GM04504 (cell line): Measurements from ENCODE around the gene ABCA13.

Source experiments
- DNase-seq: peaks from one replicate; pipeline ENCODE4 v3.0.0-alpha.2; 2012; ENCODE audit warnings: low read depth

The ABCA13 gene

DNA sequence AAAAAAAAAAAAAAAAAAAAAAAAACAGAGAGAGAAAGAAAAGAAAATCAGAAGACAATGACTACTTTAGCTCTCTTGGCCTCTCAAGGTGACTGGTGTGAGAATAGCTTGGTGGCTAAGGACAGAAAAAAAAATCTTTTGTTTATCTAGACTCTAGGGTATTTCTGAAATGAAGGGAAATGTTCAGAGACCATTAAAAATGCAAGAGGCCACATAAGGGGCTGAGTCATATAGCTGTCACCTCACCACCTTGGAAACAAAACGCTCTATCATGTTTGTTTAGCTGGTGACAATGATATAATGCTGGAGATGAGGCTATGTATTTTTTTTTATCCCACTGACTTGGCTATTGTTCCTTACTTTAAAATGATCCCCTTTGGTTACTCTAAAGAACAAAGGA lies 466.1 kb downstream of the ABCA13 start:
- DNase-seq, result no peak

DNA sequence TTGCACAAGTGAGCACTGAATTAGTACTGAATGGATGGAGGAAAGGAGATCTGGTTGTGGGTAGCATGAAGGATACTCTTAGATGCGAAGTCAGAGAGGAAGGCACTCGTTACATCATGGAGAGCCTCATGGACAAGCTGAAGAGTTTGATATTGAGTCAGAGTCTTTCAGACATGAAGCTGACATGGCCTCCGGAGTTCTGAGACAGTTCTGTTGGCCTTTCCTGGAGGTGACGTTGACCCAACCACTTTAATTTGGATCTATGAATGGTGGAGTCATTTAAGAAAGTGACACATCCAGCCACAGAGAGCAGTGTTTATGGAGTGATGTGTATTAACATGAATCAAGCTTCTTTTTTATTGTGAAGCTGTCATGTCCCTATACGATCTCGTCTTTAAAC lies 466.8 kb downstream of the ABCA13 start:
- DNase-seq, result no peak

DNA sequence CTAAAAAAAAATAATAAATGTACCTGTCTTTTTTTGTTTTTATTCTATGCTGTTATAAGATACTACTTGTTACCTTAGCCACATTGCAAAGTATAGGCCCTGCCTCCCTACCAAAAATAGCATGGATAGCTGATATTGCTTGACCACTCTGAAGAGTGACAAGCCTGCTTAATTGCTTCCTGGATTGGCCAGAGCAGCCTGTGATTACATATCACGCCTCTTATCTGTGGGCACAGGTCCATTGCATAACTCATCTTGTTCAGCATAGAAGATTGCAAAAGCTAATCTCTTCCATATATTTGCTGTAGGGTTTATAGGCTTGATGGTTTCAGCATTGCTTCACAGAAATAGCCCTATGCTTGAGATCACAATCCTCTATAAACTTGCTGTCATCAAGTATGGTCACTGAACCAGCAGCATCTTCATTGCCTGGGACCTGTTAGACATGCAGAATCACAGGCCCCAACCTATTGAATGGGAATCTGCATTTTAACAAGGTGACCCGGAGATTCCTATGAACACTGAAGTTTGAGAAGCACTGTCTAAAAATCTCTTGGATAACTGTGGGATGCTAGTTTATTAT lies 472.3 kb downstream of the ABCA13 start:
- no peak for DNase-seq

- no peak for DNase-seq
Measured at GRCh38 chr7:48658138-48658537, 486.9 kb downstream of the ABCA13 start.

DNA sequence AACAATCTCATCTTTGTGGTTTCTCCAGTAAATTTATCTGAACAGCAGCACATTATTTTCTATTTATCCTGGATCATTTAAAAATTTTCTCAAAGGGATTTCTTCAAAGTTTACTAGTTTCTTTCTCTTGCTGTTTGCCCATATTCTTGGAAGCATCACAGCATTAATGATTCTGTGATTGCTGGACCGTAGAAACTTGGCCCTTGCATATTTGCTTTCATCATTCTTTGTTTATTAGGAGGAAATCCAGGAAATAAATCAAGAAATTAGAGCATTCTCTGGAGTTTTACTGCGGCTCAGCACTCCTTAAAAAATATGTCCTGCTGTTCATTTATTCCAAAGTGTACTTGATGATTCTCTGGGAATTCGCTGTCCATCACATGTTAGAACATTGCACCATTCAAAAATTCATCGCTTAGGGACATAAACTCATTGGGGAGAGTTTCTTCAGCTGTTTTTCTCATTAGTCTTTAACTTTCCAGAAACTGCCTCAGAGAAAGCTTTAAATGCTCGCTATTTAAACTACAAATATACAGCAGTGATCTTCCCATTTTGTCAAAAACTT lies 489.1 kb downstream of the ABCA13 start:
- DNase-seq, result no peak

DNA sequence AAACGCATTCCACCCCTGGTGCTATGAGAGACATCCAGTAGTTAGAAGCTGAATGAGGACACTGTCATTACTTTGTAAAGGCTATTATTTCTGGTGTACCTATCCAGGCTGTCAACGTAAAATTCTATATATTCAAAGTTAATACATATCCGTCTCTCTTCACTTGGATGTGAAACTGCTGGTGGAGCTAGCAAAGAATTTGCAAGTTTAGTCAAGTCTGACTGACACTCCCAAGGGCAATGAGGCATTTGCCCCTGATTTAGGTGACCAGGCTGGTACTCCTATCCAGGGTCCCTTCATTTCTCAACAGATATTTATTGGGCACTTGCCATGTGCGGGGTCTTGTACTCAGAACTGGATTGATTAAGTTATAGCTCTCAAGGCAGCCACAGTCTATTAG lies 493.0 kb downstream of the ABCA13 start:
- no peak for DNase-seq

DNA sequence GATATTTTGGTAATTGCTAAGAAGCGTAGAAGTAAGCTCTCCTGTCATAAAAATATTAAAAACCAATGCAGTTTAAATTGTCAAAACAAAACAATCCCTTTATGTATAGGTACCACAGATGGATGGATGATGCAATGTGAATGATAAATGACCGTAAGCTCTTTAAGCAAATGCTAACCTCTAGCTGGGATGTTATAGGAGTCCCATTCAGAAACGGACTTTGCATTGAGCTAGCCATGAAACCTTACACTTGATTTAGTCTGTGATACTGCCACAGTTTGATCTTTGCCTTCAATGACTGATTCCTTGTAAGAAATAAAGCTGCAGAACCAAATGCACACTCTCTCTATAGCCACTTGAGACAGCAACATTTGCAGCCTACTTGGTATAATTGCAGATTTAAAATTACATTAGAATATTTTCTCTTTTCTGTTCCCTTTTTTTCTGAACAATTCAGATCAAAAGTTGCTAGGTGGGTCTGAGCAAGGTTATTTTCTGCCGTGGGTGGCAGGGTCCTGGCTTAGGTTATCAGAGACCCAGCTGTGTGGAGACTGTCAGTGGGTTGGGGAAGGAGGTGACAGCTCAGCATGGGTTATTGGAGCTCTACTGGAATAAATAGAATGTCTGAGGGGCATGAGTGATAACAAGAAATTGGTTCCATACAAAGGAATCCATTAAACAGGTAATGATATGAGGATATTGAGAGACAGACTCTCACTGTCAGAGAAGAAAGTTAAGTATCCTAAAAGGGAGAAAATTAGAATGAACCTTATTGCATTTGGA lies 494.3 kb downstream of the ABCA13 start:
- DNase-seq, result no peak

DNA sequence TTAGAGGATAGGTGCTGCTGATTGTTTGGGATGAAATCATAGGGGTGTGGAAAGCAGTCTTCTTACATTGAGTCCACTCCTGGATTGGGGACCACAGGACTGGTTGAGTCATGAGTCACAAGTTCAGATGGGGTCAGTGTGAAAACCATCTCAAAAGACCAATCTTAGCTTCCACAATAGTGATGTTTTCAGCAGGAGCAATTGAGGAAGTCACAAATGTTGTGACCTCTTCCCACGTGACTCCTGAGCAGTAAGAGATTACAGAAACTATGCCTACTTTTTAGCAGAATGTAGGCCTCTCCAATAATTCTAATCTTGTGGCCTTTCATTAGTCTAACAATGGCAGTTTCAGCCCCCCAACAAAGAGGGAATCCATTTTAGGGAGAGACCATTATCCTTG lies 496.1 kb downstream of the ABCA13 start:
- no peak for DNase-seq

GRCh38 chr7:48671656-48672055 lies 500.4 kb downstream of the ABCA13 start:
- DNase-seq, result no peak

DNA sequence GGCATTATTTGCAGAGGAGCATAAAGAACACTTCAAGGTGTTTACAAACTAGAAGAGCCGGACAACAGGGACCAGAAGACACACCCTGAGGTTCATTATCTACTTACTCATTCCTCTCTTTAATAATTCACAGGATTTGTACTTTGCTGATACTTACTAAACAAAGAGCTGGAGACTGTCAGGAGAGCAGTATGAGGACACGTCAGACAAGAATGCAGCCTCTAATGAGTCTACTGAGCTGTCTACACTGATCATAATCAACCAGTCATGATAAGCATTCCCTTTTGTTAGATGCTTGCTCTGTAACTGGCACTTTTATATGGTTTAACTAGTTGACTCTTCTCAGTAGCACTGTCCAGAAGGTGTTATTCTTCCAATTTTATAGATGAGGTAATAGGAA lies 509.7 kb downstream of the ABCA13 start:
- no peak for DNase-seq

- DNase-seq, result no peak
Measured at GRCh38 chr7:48691788-48692187, 520.5 kb downstream of the ABCA13 start.
